ENCODE data around the gene S100A7A. TPM values are rescaled to one million over a fixed set of nuclear protein-coding genes. Genes with fewer than 3 reads are reported as not detected.

Gene S100A7A
- total RNA-seq, 1 donor from 2014 or later, result not detected

GRCh38 chr1:153428073-153428638 lies 11.8 kb downstream of the S100A7A start:
- Mint-ChIP-seq H3K27ac (no peak overlapping the region), H3K27me3 (ENCODE audit: low read depth) (peaks cover 36% of the 10 kb centered on the region), H3K36me3 (no peaks in the 10 kb centered on the region), H3K4me1 (no peaks in the 10 kb centered on the region), H3K9me3 (no peaks in the 10 kb centered on the region), H3K4me3 (no peak overlapping the region)
- DNase-seq (ENCODE audit: low spot score in 2 of 2, unreplicated experiment in 2 of 2), result no peak
- TF ChIP-seq, protein P1, sequence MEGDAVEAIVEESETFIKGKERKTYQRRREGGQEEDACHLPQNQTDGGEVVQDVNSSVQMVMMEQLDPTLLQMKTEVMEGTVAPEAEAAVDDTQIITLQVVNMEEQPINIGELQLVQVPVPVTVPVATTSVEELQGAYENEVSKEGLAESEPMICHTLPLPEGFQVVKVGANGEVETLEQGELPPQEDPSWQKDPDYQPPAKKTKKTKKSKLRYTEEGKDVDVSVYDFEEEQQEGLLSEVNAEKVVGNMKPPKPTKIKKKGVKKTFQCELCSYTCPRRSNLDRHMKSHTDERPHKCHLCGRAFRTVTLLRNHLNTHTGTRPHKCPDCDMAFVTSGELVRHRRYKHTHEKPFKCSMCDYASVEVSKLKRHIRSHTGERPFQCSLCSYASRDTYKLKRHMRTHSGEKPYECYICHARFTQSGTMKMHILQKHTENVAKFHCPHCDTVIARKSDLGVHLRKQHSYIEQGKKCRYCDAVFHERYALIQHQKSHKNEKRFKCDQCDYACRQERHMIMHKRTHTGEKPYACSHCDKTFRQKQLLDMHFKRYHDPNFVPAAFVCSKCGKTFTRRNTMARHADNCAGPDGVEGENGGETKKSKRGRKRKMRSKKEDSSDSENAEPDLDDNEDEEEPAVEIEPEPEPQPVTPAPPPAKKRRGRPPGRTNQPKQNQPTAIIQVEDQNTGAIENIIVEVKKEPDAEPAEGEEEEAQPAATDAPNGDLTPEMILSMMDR (IDR thresholded peaks at IDR 0.05; ENCODE audit: unreplicated experiment), result no peak

GRCh38 chr1:153428791-153429190 lies 12.5 kb downstream of the S100A7A start:
- Mint-ChIP-seq H3K9me3 (no peaks in the 10 kb centered on the region), H3K36me3 (no peaks in the 10 kb centered on the region), H3K4me3 (no peak overlapping the region), H3K27me3 (ENCODE audit: low read depth) (peaks cover 38% of the 10 kb centered on the region), H3K27ac (no peak overlapping the region), H3K4me1 (no peaks in the 10 kb centered on the region)
- TF ChIP-seq, protein P1 (IDR thresholded peaks at IDR 0.05; ENCODE audit: unreplicated experiment), result no peak
- DNase-seq (ENCODE audit: low spot score in 2 of 2, unreplicated experiment in 2 of 2), result no peak

DNA sequence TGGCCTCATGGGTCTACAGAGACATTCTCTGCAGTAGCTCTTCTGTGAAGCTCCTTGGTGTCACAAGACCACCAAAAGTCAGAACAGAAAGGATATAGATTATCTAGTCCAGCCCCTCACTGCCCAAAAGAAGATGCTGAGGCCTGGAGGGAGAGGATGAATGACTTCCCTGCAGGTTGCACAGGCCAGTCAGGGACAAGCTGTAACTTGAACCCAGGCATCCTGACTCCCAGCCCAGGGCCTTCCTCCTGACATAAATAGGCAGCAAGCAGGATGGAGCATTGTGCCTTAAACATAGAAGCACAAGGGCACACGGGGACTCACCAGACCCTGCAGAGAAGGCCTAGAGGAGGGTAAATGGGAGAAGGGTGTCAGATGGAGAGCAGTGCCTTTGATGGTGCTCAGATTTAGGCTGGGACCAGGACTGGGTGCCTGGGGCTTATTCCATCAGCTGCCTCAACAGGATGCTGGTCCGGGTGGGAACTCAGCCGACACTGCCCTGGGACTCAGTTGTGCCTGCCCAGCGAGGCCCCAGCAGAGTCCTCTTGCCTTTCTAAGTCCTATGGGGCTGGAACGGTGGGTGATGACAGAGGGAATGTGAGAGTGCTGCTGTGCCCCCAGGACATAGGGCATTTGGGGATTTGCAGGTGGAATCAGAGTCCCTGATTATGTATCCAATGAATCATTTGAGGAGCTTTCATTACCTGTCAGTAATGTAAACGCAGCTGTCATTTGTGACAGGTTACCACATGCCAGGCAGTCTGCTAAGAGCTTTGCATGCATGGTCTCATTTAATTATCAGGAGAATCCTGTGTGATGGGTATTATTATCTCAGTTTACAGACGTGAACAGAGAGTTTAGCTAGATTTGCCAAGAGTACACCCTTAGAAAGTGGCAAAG lies 13.2 kb downstream of the S100A7A start:
- H3K4me1 Mint-ChIP-seq, result no peaks in the 10 kb centered on the region
- TF ChIP-seq, protein P1 (IDR thresholded peaks at IDR 0.05; ENCODE audit: unreplicated experiment), result no peak
- peaks cover 36% of the 10 kb centered on the region for H3K27me3 Mint-ChIP-seq (ENCODE audit: low read depth)
- H3K9me3 Mint-ChIP-seq, result no peaks in the 10 kb centered on the region
- DNase-seq (ENCODE audit: low spot score in 2 of 2, unreplicated experiment in 2 of 2), result no peak
- H3K27ac Mint-ChIP-seq, result no peak overlapping the region
- no peak overlapping the region for H3K4me3 Mint-ChIP-seq
- H3K36me3 Mint-ChIP-seq, result no peaks in the 10 kb centered on the region

DNA sequence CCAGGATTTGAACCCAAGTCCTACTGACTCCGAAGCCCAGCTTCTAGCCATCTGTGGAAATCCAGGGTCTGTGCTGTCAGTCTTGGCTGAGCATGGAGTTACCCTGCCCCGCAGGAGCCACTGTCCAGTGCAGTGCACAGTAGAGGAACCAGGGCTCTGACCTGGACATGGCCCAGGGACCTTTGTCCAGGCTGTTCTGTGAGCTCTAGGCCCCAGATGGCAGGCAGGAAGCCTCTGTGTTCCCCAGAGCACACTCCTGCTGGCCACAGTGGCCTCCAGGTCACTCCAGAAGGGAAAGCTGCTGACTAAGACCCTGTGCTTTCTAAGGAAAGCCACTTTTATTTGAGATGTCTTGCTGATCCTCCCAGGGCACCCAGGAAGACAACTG lies 13.8 kb downstream of the S100A7A start:
- H3K27ac Mint-ChIP-seq, result no peak overlapping the region
- no peaks in the 10 kb centered on the region for H3K4me1 Mint-ChIP-seq
- peaks cover 32% of the 10 kb centered on the region for H3K27me3 Mint-ChIP-seq (ENCODE audit: low read depth)
- H3K4me3 Mint-ChIP-seq, result no peak overlapping the region
- no peak for DNase-seq (ENCODE audit: low spot score in 2 of 2, unreplicated experiment in 2 of 2)
- no peaks in the 10 kb centered on the region for H3K36me3 Mint-ChIP-seq
- no peaks in the 10 kb centered on the region for H3K9me3 Mint-ChIP-seq
- TF ChIP-seq, protein P1 (IDR thresholded peaks at IDR 0.05; ENCODE audit: unreplicated experiment), result no peak

GRCh38 chr1:153430561-153430960 lies 14.2 kb downstream of the S100A7A start:
- H3K4me1 Mint-ChIP-seq, result no peaks in the 10 kb centered on the region
- H3K9me3 Mint-ChIP-seq, result no peaks in the 10 kb centered on the region
- H3K27ac Mint-ChIP-seq, result no peak overlapping the region
- no peak for DNase-seq (ENCODE audit: low spot score in 2 of 2, unreplicated experiment in 2 of 2)
- TF ChIP-seq, protein P1 (IDR thresholded peaks at IDR 0.05; ENCODE audit: unreplicated experiment), result no peak
- no peak overlapping the region for H3K4me3 Mint-ChIP-seq
- peaks cover 28% of the 10 kb centered on the region for H3K27me3 Mint-ChIP-seq (ENCODE audit: low read depth)
- no peaks in the 10 kb centered on the region for H3K36me3 Mint-ChIP-seq
